DND-41 (cell line): ENCODE results near the gene MTG2.

Experiments
- ATAC-seq: fragments of 200-7000 bp; cut with Tn5 transposase; 3 replicates; pipeline ENCODE4 v1.9.1; 2021; ENCODE audit warnings: low read depth; ENCODE audit not compliant: insufficient read depth
- DNase-seq: peaks from one replicate; pipeline ENCODE4 v3.0.0-alpha.2; 2020
- H2AFZ ChIP-seq: 2 replicates; pipeline ENCODE4 v1.6.0; 2012; ENCODE audit warnings: low read depth, low read length
- H3K27ac ChIP-seq: 2 replicates; pipeline ENCODE4 v1.5.1; 2012; ENCODE audit warnings: low read length, inconsistent platforms
- H3K27me3 ChIP-seq: fragments of 200-600 bp; sonication (generic); 2 replicates; pipeline ENCODE4 v1.6.0; 2012; ENCODE audit warnings: low read length, mild to moderate bottlenecking, inconsistent platforms; ENCODE audit not compliant: insufficient read depth, poor library complexity
- H3K36me3 ChIP-seq: 2 replicates; pipeline ENCODE4 v1.5.1; 2012; ENCODE audit warnings: low read length, inconsistent platforms; ENCODE audit not compliant: insufficient read depth
- H3K4me1 ChIP-seq: 2 replicates; pipeline ENCODE4 v1.5.1; 2012; ENCODE audit warnings: mild to moderate bottlenecking, low read length; ENCODE audit not compliant: insufficient read depth
- H3K4me2 ChIP-seq: 2 replicates; pipeline ENCODE4 v1.6.0; 2012; ENCODE audit warnings: mild to moderate bottlenecking, moderate library complexity, low read length, inconsistent platforms; ENCODE audit not compliant: insufficient read depth
- H3K4me3 ChIP-seq, 2 experiments: fragments of 200-600 bp in 1 of 2; shearing (Covaris generic) in 1 of 2; 2 replicates each; pipeline ENCODE4 v1.5.1; 2012 to 2016; ENCODE audit warnings: inconsistent platforms in 2 of 2, low read length in 2 of 2, mild to moderate bottlenecking in 2 of 2, low read depth in 1 of 2, moderate library complexity in 1 of 2
- H3K79me2 ChIP-seq: 2 replicates; pipeline ENCODE4 v1.6.0; 2012; ENCODE audit warnings: low read length, inconsistent platforms; ENCODE audit not compliant: insufficient read depth
- H3K9ac ChIP-seq: 2 replicates; pipeline ENCODE4 v1.6.0; 2012; ENCODE audit warnings: low read depth, mild to moderate bottlenecking, inconsistent platforms, low read length, moderate library complexity
- H3K9me3 ChIP-seq: 2 replicates; pipeline ENCODE4 v1.5.1; 2012; ENCODE audit warnings: low read length, moderate library complexity, mild to moderate bottlenecking, inconsistent platforms; ENCODE audit not compliant: insufficient read depth, severe bottlenecking
- H4K20me1 ChIP-seq: 2 replicates; pipeline ENCODE4 v1.6.0; 2012; ENCODE audit warnings: low read length; ENCODE audit not compliant: insufficient read depth
- EZH2 ChIP-seq: IDR thresholded peaks from 3 replicates; pipeline ENCODE4 v1.6.1; 2012; ENCODE audit warnings: borderline replicate concordance, low read depth, mild to moderate bottlenecking, moderate library complexity, low read length, inconsistent platforms; ENCODE audit not compliant: severe bottlenecking
- TF ChIP-seq, protein P1 (sequence below): IDR thresholded peaks from 2 replicates; pipeline ENCODE4 v1.5.1; 2012; ENCODE audit warnings: borderline replicate concordance, low read length, moderate library complexity, mild to moderate bottlenecking; ENCODE audit not compliant: poor library complexity, severe bottlenecking; ENCODE audit errors: extremely low read depth

Gene MTG2

DNA sequence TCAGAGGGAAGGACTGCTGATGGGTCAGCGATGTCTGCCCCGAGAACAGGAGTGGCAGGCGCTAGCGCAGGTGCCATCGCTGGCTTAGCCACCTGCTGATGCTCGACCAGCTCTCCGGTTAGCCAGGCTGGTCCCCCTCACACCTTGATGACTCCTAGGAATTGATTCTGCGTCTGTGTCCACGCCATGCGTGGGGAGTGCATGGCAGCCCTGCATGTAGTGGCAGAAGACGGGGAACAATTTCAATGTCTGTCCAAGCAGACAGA lies 32.6 kb upstream of the MTG2 start:
- no peak overlapping the region for H3K4me2 ChIP-seq
- H3K9ac ChIP-seq = no peak overlapping the region
- H3K9me3 ChIP-seq = no peaks in the 10 kb centered on the region
- TF ChIP-seq EZH2 = no peak
- TF ChIP-seq, protein P1, sequence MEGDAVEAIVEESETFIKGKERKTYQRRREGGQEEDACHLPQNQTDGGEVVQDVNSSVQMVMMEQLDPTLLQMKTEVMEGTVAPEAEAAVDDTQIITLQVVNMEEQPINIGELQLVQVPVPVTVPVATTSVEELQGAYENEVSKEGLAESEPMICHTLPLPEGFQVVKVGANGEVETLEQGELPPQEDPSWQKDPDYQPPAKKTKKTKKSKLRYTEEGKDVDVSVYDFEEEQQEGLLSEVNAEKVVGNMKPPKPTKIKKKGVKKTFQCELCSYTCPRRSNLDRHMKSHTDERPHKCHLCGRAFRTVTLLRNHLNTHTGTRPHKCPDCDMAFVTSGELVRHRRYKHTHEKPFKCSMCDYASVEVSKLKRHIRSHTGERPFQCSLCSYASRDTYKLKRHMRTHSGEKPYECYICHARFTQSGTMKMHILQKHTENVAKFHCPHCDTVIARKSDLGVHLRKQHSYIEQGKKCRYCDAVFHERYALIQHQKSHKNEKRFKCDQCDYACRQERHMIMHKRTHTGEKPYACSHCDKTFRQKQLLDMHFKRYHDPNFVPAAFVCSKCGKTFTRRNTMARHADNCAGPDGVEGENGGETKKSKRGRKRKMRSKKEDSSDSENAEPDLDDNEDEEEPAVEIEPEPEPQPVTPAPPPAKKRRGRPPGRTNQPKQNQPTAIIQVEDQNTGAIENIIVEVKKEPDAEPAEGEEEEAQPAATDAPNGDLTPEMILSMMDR = no peak
- H3K27ac ChIP-seq = no peak overlapping the region
- peaks cover 46% of the 10 kb centered on the region for H3K36me3 ChIP-seq
- no peak for ATAC-seq
- no peak overlapping the region for H3K4me3 ChIP-seq
- H3K4me1 ChIP-seq = peaks cover 17% of the 10 kb centered on the region
- no peak overlapping the region for H2AFZ ChIP-seq
- peaks cover 93% of the 10 kb centered on the region for H4K20me1 ChIP-seq
- no peak for DNase-seq
- peaks cover 99% of the 10 kb centered on the region for H3K79me2 ChIP-seq
- no peaks in the 10 kb centered on the region for H3K27me3 ChIP-seq

GRCh38 chr20:62151225-62151624 lies 31.6 kb upstream of the MTG2 start:
- peaks cover 44% of the 10 kb centered on the region for H3K36me3 ChIP-seq
- peaks cover 99% of the 10 kb centered on the region for H3K79me2 ChIP-seq
- DNase-seq (no peak), ATAC-seq (no peak)
- no peak overlapping the region for H2AFZ ChIP-seq
- H4K20me1 ChIP-seq = peaks cover 93% of the 10 kb centered on the region
- H3K9ac ChIP-seq = no peak overlapping the region
- H3K4me2 ChIP-seq = no peak overlapping the region
- TF ChIP-seq EZH2 = no peak
- TF ChIP-seq, protein P1 = no peak
- no peaks in the 10 kb centered on the region for H3K9me3 ChIP-seq
- peaks cover 7% of the 10 kb centered on the region for H3K4me1 ChIP-seq
- no peak overlapping the region for H3K27ac ChIP-seq
- H3K27me3 ChIP-seq = no peaks in the 10 kb centered on the region
- H3K4me3 ChIP-seq = no peak overlapping the region

GRCh38 chr20:62151835-62152364 lies 30.9 kb upstream of the MTG2 start:
- no peak overlapping the region for H2AFZ ChIP-seq
- no peak overlapping the region for H3K27ac ChIP-seq
- TF ChIP-seq EZH2 = no peak
- TF ChIP-seq, protein P1 = no peak
- H3K4me2 ChIP-seq = no peak overlapping the region
- H3K9me3 ChIP-seq = no peaks in the 10 kb centered on the region
- H3K9ac ChIP-seq = no peak overlapping the region
- ATAC-seq (no peak), DNase-seq (no peak)
- no peaks in the 10 kb centered on the region for H3K27me3 ChIP-seq
- peaks cover 3% of the 10 kb centered on the region; the same call in 1 of the 2 replicates for H3K4me1 ChIP-seq
- peaks cover 95% of the 10 kb centered on the region for H4K20me1 ChIP-seq
- peaks cover 47% of the 10 kb centered on the region for H3K36me3 ChIP-seq
- peaks cover 99% of the 10 kb centered on the region for H3K79me2 ChIP-seq
- no peak overlapping the region for H3K4me3 ChIP-seq
